ENCODE results near the gene FAM241B. TPM values are rescaled to one million over a fixed set of nuclear protein-coding genes. Genes with fewer than 3 reads are reported as not detected.

FAM241B gene
- total RNA-seq, 4 donors from 2014 or later = 1.4 to 2.4 TPM; not detected in 2

DNA sequence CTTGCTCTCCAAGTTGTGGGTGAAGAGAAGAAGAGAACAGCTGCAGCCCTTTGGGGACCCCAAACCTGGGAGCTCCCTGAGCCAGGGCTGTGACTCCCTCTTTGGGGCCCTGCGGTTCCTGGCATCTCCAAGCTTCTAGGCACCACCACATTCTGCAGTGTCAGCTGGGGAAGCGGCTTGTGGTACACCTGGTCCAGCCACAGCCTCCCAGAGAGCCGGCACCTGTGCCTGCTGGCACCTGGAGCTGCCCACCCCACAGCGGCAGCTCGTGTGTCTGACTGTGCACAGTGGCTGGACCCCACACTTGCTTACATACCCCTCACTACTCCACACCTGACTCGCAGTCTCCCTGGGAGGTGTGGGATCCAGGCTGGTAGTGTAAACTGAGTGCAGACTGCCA is 23.5 kb downstream of the FAM241B start:
- no peak for DNase-seq
- Histone ChIP-seq H3K4me3 (no peak overlapping the region), H3K27ac (no peak overlapping the region), H3K4me1 (no peaks in the 10 kb centered on the region), H3K27me3 (no peaks in the 10 kb centered on the region), H3K36me3 (no peaks in the 10 kb centered on the region), H3K9me3 (no peaks in the 10 kb centered on the region)
- TF ChIP-seq POLR2A (IDR thresholded peaks at IDR 0.05) = no peak
- TF ChIP-seq CTCF (IDR thresholded peaks at IDR 0.05) = no peak

GRCh38 chr10:69655124-69655867 is 25.2 kb downstream of the FAM241B start:
- Histone ChIP-seq H3K4me3 (no peak overlapping the region), H3K27me3 (no peaks in the 10 kb centered on the region), H3K27ac (no peak overlapping the region), H3K36me3 (no peaks in the 10 kb centered on the region), H3K9me3 (no peaks in the 10 kb centered on the region), H3K4me1 (no peaks in the 10 kb centered on the region)
- no peak for TF ChIP-seq CTCF (IDR thresholded peaks at IDR 0.05)
- TF ChIP-seq POLR2A (IDR thresholded peaks at IDR 0.05) = no peak
- no peak for DNase-seq

DNA sequence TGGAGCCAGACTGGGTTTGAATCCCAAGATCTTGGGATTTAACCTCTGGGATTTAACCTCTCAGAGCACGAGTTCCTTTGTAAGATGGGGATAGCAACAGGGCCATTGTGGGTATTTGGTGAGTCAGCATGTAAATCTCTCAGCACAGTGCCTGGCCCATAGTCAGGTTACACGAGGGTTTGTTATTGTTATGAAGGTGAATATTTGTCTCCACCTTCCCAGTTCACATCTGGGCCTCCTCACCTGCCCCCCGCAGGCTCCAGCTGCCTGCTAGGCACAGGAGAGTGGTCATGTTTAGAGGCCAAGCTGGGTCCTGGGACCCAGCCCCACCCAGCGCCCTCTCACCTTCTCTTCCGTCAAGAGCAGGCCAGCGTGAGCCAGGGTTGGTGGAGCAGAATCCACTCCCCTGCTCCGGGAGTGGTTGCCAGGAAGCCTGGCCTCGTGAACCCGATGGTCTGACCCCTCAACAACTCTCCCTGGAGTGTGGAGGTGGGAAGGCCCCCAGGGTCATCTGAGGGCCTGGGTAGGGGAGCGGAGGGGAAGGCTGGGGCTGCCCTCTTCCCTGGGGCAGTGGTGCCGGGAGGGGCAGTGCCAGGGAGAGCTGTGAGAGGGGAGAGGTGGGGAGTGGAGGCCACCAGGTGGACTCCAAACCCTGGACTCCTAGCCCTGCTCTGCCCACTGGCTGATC is 26.0 kb downstream of the FAM241B start:
- no peak for TF ChIP-seq CTCF (IDR thresholded peaks at IDR 0.05)
- TF ChIP-seq POLR2A (IDR thresholded peaks at IDR 0.05) = no peak
- Histone ChIP-seq H3K4me3 (no peak overlapping the region), H3K27ac (no peak overlapping the region), H3K27me3 (no peaks in the 10 kb centered on the region), H3K36me3 (no peaks in the 10 kb centered on the region), H3K9me3 (no peaks in the 10 kb centered on the region), H3K4me1 (no peaks in the 10 kb centered on the region)
- DNase-seq = no peak

- Histone ChIP-seq H3K4me3 (no peak overlapping the region), H3K27me3 (no peaks in the 10 kb centered on the region), H3K27ac (no peak overlapping the region), H3K4me1 (no peaks in the 10 kb centered on the region), H3K9me3 (no peaks in the 10 kb centered on the region), H3K36me3 (no peaks in the 10 kb centered on the region)
- TF ChIP-seq CTCF (IDR thresholded peaks at IDR 0.05) (no peak), POLR2A (IDR thresholded peaks at IDR 0.05) (no peak)
- no peak for DNase-seq
These were observed 26.8 kb downstream of the FAM241B start for GRCh38 chr10:69656742-69657269.

DNA sequence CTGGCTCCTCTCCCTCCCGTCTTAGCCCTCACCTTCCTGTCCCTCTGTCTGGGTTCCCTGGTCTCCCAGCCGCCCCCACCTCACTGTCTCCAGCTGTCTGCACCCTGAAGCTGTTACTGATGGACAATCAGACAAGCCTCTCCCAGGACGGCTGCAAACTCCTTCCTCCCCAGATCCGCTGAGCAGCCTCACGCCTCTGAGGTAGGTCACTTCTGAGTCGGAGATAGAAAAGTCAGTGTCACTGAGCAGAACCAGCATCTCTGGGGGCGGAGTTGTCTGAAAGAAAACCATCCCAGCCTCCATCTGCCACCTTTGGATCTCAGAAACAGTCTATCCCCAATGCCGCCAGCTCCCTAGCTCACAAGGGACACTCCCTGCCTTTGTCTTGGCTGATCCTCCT is 27.4 kb downstream of the FAM241B start:
- Histone ChIP-seq H3K9me3 (no peaks in the 10 kb centered on the region), H3K27me3 (no peaks in the 10 kb centered on the region), H3K36me3 (no peaks in the 10 kb centered on the region), H3K4me1 (no peaks in the 10 kb centered on the region), H3K27ac (no peak overlapping the region), H3K4me3 (no peak overlapping the region)
- no peak for DNase-seq
- TF ChIP-seq POLR2A (IDR thresholded peaks at IDR 0.05) (no peak), CTCF (IDR thresholded peaks at IDR 0.05) (no peak)

Measured in Peyer's patch (tissue), 4 donors.